Thoracic aorta (tissue), 2 donors: Measurements from ENCODE around the gene NELFA. TPM values are rescaled to one million over a fixed set of nuclear protein-coding genes. Genes with fewer than 3 reads are reported as not detected.

Experiments
- ATAC-seq: fragments of 150-250 bp; one replicate; pipeline ENCODE4 v1.8.0; 2017; ENCODE audit warnings: low read depth; ENCODE audit not compliant: insufficient number of reproducible peaks, low FRiP score
- DNase-seq: peaks from one replicate; pipeline ENCODE4 v3.0.0-alpha.2; 2020; ENCODE audit warnings: low spot score
- H3K27ac ChIP-seq, 2 donors: fragments of 200-600 bp; sonication (generic); 1 replicate in 1 of 2; 2 replicates in 1 of 2; pipeline ENCODE4 v1.5.1; 2016; ENCODE audit warnings: mild to moderate bottlenecking in 2 of 2, moderate library complexity in 2 of 2
- H3K27me3 ChIP-seq: fragments of 200-600 bp; sonication (generic); replicated peaks from 2 replicates; pipeline ENCODE4 v1.6.0; 2016; ENCODE audit warnings: mild to moderate bottlenecking; ENCODE audit not compliant: insufficient read depth
- H3K36me3 ChIP-seq: fragments of 200-600 bp; sonication (generic); one replicate; pipeline ENCODE4 v1.5.1; 2016
- H3K4me1 ChIP-seq, 2 donors: fragments of 200-600 bp; sonication (generic); 1 replicate in 1 of 2; 2 replicates in 1 of 2; pipeline versions ENCODE4 v1.5.1 to v1.6.0; 2016; ENCODE audit warnings: low read depth in 2 of 2, mild to moderate bottlenecking in 1 of 2; ENCODE audit not compliant: control insufficient read depth in 1 of 2
- H3K4me3 ChIP-seq: fragments of 200-600 bp; sonication (generic); 2 replicates; pipeline ENCODE4 v1.5.1; 2016; ENCODE audit warnings: mild to moderate bottlenecking
- H3K9me3 ChIP-seq: fragments of 200-600 bp; sonication (generic); 2 replicates; pipeline ENCODE4 v1.5.1; 2016
- CTCF ChIP-seq: fragments of 200-600 bp; sonication (generic); IDR thresholded peaks from one replicate; pipeline ENCODE4 v1.5.1; 2019; ENCODE audit warnings: antibody characterized with exemption
- total RNA-seq, 2 donors: library from RNA; depleted of rRNA; stranded (reverse); fragments of >200 nt; gene quantifications; one replicate each; pipeline versions ENCODE4 v1.1.0 to v1.2.3, GENCODE V29; 2016

Gene NELFA
- total RNA-seq, 2 donors from 2014 or later: 26.7 to 36.1 TPM

- Histone ChIP-seq H3K4me1 (no peaks in the 10 kb centered on the region), H3K36me3 (no peaks in the 10 kb centered on the region), H3K4me3 (no peak overlapping the region), H3K27me3 (peaks cover 3% of the 10 kb centered on the region), H3K27ac (no peak overlapping the region), H3K9me3 (no peaks in the 10 kb centered on the region)
- ATAC-seq (no peak), DNase-seq (no peak)
- no peak for TF ChIP-seq CTCF
Observed at GRCh38 chr4:2049381-2049780, 40.6 kb upstream of the NELFA start.

GRCh38 chr4:2048831-2049230 lies 40.1 kb upstream of the NELFA start:
- no peak for DNase-seq
- Histone ChIP-seq H3K36me3 (no peaks in the 10 kb centered on the region), H3K27ac (no peak overlapping the region), H3K9me3 (no peaks in the 10 kb centered on the region), H3K4me3 (no peak overlapping the region), H3K4me1 (no peaks in the 10 kb centered on the region), H3K27me3 (peaks cover 3% of the 10 kb centered on the region)
- TF ChIP-seq CTCF: no peak
- no peak for ATAC-seq

GRCh38 chr4:2047781-2048581 lies 39.2 kb upstream of the NELFA start:
- H3K4me3 ChIP-seq: no peak overlapping the region
- H3K4me1 ChIP-seq: peaks cover 0 to 1% of the 10 kb centered on the region in 2 donors
- no peak overlapping the region for H3K27ac ChIP-seq
- TF ChIP-seq CTCF: no peak
- H3K27me3 ChIP-seq: peaks cover 3% of the 10 kb centered on the region
- ATAC-seq (no peak), DNase-seq (no peak)
- H3K9me3 ChIP-seq: no peaks in the 10 kb centered on the region
- H3K36me3 ChIP-seq: no peaks in the 10 kb centered on the region

- Histone ChIP-seq H3K36me3 (no peaks in the 10 kb centered on the region), H3K27ac (no peak overlapping the region), H3K27me3 (peaks cover 3% of the 10 kb centered on the region), H3K4me1 (peaks cover 0 to 10% of the 10 kb centered on the region in 2 donors), H3K9me3 (no peaks in the 10 kb centered on the region), H3K4me3 (no peak overlapping the region)
- no peak for TF ChIP-seq CTCF
- ATAC-seq (no peak), DNase-seq (no peak)
Observed at GRCh38 chr4:2047031-2047660, 38.4 kb upstream of the NELFA start.

GRCh38 chr4:2046031-2046961 lies 37.5 kb upstream of the NELFA start:
- H3K27me3 ChIP-seq: peaks cover 3% of the 10 kb centered on the region
- H3K4me1 ChIP-seq: peaks cover 5 to 16% of the 10 kb centered on the region in 2 donors
- H3K4me3 ChIP-seq: no peak overlapping the region
- ATAC-seq (no peak), DNase-seq (no peak)
- no peaks in the 10 kb centered on the region for H3K9me3 ChIP-seq
- no peak overlapping the region for H3K27ac ChIP-seq
- no peaks in the 10 kb centered on the region for H3K36me3 ChIP-seq
- TF ChIP-seq CTCF: no peak
